Endothelial cell (in vitro differentiated cells): ENCODE results near the gene MEGF10. TPM values are rescaled to one million over a fixed set of nuclear protein-coding genes. Genes with fewer than 3 reads are reported as not detected.

Experiments
- DNase-seq: peaks from one replicate; pipeline ENCODE4 v3.0.0; 2021; ENCODE audit warnings: low spot score
- H3K27ac Mint-ChIP-seq: one replicate; pipeline ENCODE4 v1.8.0; 2021; ENCODE audit warnings: mixed read lengths, inconsistent platforms; ENCODE audit not compliant: unreplicated experiment
- H3K27me3 Mint-ChIP-seq: one replicate; pipeline ENCODE4 v1.8.0; 2021; ENCODE audit warnings: mild to moderate bottlenecking, moderate library complexity, mixed read lengths, inconsistent platforms; ENCODE audit not compliant: unreplicated experiment
- H3K36me3 Mint-ChIP-seq: one replicate; pipeline ENCODE4 v1.8.0; 2021; ENCODE audit warnings: mild to moderate bottlenecking, low read depth, mixed read lengths, inconsistent platforms; ENCODE audit not compliant: unreplicated experiment
- H3K4me1 Mint-ChIP-seq: one replicate; pipeline ENCODE4 v1.8.0; 2021; ENCODE audit warnings: mild to moderate bottlenecking, mixed read lengths, inconsistent platforms; ENCODE audit not compliant: unreplicated experiment
- H3K4me3 Mint-ChIP-seq: one replicate; pipeline ENCODE4 v1.8.0; 2021; ENCODE audit warnings: mild to moderate bottlenecking, mixed read lengths, inconsistent platforms; ENCODE audit not compliant: unreplicated experiment
- H3K9me3 Mint-ChIP-seq: one replicate; pipeline ENCODE4 v1.8.0; 2021; ENCODE audit warnings: mixed read lengths, inconsistent platforms; ENCODE audit not compliant: unreplicated experiment
- total RNA-seq: library from RNA; stranded (reverse); fragmentation: NEBNext Ultra II Directional; extraction: Animal tissue kit (Norgen Biotek cat#: 25700); gene quantifications from one replicate; pipeline ENCODE4 v1.2.1, GENCODE V29; 2021; ENCODE audit not compliant: unreplicated experiment
- TF ChIP-seq, protein P1 (sequence below): fragments of 200-600 bp; sonication (generic); IDR thresholded peaks from one replicate; pipeline ENCODE4 v1.5.0; 2021; ENCODE audit warnings: antibody characterized with exemption; ENCODE audit not compliant: unreplicated experiment

The MEGF10 gene
- total RNA-seq, 1 donor from 2014 or later, result 5.6 TPM

DNA sequence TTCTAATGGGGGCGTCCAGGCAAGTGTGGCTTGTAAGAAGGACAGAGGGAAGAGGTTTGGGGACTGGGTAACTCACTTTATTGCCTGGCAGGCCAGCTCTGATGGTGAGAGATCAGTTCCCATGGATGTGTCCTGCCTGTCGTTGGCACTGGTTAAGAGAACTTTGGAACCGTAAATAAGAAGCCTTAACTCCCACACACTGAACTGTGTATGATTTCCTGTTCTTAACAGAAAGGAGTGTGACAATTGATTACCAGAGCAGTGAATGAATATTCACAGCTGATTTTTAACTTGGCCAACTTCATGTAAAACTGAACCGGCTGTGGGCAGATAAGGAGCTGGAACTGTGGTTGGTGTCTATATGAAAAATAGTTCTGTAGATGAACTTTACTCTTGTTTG lies 63.2 kb downstream of the MEGF10 start:
- TF ChIP-seq, protein P1, sequence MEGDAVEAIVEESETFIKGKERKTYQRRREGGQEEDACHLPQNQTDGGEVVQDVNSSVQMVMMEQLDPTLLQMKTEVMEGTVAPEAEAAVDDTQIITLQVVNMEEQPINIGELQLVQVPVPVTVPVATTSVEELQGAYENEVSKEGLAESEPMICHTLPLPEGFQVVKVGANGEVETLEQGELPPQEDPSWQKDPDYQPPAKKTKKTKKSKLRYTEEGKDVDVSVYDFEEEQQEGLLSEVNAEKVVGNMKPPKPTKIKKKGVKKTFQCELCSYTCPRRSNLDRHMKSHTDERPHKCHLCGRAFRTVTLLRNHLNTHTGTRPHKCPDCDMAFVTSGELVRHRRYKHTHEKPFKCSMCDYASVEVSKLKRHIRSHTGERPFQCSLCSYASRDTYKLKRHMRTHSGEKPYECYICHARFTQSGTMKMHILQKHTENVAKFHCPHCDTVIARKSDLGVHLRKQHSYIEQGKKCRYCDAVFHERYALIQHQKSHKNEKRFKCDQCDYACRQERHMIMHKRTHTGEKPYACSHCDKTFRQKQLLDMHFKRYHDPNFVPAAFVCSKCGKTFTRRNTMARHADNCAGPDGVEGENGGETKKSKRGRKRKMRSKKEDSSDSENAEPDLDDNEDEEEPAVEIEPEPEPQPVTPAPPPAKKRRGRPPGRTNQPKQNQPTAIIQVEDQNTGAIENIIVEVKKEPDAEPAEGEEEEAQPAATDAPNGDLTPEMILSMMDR, result no peak
- Mint-ChIP-seq H3K9me3 (no peaks in the 10 kb centered on the region), H3K4me3 (no peak overlapping the region), H3K4me1 (peaks cover 5% of the 10 kb centered on the region), H3K27ac (no peak overlapping the region), H3K36me3 (no peaks in the 10 kb centered on the region), H3K27me3 (no peaks in the 10 kb centered on the region)
- no peak for DNase-seq

DNA sequence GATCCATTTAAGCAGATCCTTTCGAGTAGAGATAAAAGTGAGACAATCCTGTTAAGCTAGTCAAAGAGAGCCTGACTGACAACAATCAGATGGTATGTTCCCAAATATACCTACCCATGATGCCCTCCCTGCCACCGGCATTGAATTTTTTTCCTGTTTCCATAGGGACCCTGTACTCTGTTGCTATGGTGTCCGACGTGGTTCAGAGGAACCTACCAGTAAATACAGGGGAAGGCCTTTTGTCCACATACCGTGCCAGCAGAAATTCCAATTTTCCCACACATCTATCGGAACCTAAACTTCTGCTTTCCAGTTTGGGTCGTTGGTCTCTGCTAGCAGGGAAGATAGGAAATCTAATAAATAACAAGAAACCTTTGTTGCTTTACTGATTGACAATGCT lies 64.7 kb downstream of the MEGF10 start:
- Mint-ChIP-seq H3K27ac (no peak overlapping the region), H3K4me1 (peaks cover 1% of the 10 kb centered on the region), H3K9me3 (no peaks in the 10 kb centered on the region), H3K36me3 (no peaks in the 10 kb centered on the region), H3K4me3 (no peak overlapping the region), H3K27me3 (no peaks in the 10 kb centered on the region)
- TF ChIP-seq, protein P1, result no peak
- DNase-seq, result no peak

DNA sequence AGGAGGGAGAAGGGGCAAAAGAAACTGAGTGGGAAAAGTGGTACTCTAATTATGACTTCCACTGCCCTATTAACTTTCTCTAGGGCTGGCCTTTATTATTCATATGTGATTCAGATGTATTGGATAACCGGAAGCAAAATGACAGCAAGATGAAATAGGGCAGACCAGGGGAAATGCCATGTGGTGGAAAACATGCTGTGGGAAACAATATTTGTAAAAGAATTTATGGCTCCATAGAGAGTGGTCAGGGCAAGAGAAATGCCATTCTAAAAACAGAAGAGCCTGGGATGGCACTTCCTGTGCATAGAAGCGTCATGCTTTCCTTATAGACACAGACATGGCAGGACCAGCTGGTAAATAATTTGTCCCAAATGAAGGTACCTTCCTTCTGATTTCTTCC lies 67.7 kb downstream of the MEGF10 start:
- TF ChIP-seq, protein P1, result no peak
- Mint-ChIP-seq H3K4me1 (no peaks in the 10 kb centered on the region), H3K27ac (no peak overlapping the region), H3K4me3 (no peak overlapping the region), H3K9me3 (no peaks in the 10 kb centered on the region), H3K36me3 (no peaks in the 10 kb centered on the region), H3K27me3 (peaks cover under 1% of the 10 kb centered on the region)
- DNase-seq, result no peak

DNA sequence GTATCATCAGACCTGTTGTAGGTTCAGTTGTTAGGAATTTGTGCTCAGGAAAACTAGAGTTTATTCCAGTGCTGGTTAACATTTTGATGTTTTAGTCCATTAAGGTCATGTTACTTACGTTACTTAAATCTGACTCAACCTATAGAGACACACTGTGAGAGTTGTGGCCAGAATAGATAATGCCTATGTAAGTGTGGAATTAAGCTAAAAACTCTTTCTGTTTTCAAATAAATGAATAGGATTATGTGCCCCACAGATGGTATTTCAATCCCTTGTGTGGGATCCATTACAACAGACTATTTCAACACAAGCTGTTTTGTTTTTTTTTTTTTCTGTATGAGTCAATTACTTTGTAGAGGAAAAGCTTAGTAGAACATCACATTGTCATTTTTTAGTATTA lies 68.1 kb downstream of the MEGF10 start:
- Mint-ChIP-seq H3K27ac (no peak overlapping the region), H3K4me1 (no peaks in the 10 kb centered on the region), H3K27me3 (peaks cover 2% of the 10 kb centered on the region), H3K9me3 (no peaks in the 10 kb centered on the region), H3K4me3 (no peak overlapping the region), H3K36me3 (no peaks in the 10 kb centered on the region)
- TF ChIP-seq, protein P1, result no peak
- no peak for DNase-seq

DNA sequence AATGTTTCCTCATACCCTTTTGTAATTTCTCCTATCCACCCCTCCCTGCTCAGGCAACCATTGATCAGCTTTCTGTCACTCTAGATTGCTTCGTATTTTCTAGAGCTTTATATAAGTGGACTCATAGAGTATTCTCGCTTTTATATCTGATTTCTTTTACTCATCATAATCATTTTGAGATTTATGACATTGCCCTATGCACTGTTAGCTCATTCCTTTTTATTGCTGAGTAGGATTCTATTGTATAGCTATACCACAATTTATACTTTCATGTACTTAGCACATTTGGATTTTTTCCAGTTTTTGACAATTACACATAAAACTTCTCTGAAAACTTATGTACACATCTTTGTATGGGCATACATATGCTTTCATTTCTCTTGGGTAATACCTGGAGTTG lies 68.9 kb downstream of the MEGF10 start:
- DNase-seq, result no peak
- no peaks in the 10 kb centered on the region for H3K36me3 Mint-ChIP-seq
- H3K4me3 Mint-ChIP-seq, result no peak overlapping the region
- no peaks in the 10 kb centered on the region for H3K4me1 Mint-ChIP-seq
- H3K9me3 Mint-ChIP-seq, result no peaks in the 10 kb centered on the region
- peaks cover 2% of the 10 kb centered on the region for H3K27me3 Mint-ChIP-seq
- H3K27ac Mint-ChIP-seq, result no peak overlapping the region
- TF ChIP-seq, protein P1, result no peak
